Upper lobe of right lung (tissue), 1 donor: ENCODE results near the gene CMBL. TPM values are rescaled to one million over a fixed set of nuclear protein-coding genes. Genes with fewer than 3 reads are reported as not detected.
A peak's percentile ranks its signal among the peaks of the same experiment; 100 is the strongest.

Source experiments
- ATAC-seq: fragments of 200-7000 bp; cut with Tn5 transposase; one replicate; pipeline ENCODE4 v1.9.1; 2020; ENCODE audit warnings: mild to moderate bottlenecking, moderate library complexity
- DNase-seq: peaks from one replicate; pipeline ENCODE4 v3.0.0-alpha.2; 2020
- H3K27ac ChIP-seq: fragments of 200-600 bp; one replicate; pipeline ENCODE4 v1.8.0; 2022
- H3K27me3 ChIP-seq: fragments of 200-600 bp; one replicate; pipeline ENCODE4 v1.8.0; 2022; ENCODE audit warnings: mild to moderate bottlenecking
- H3K36me3 ChIP-seq: fragments of 200-600 bp; one replicate; pipeline ENCODE4 v1.8.0; 2022
- H3K4me1 ChIP-seq: fragments of 200-600 bp; one replicate; pipeline ENCODE4 v1.8.0; 2022
- H3K4me3 ChIP-seq: fragments of 200-600 bp; one replicate; pipeline ENCODE4 v1.8.0; 2022; ENCODE audit warnings: mild to moderate bottlenecking
- H3K9me3 ChIP-seq: fragments of 200-600 bp; one replicate; pipeline ENCODE4 v1.8.0; 2022
- CTCF ChIP-seq: fragments of 200-600 bp; IDR thresholded peaks from one replicate; pipeline ENCODE4 v1.8.0; 2022; ENCODE audit warnings: antibody characterized with exemption
- intact Hi-C: fragments of 100-400 bp; cut with DNase I; formaldehyde crosslinking; loops from one replicate; pipeline ENCODE4 v1.11.0; 2022
- total RNA-seq: library from RNA; stranded (reverse); fragmentation: NEBNext Ultra II Directional; extraction: Animal tissue kit (Norgen Biotek cat#: 25700); gene quantifications from one replicate; pipeline ENCODE4 v1.2.1, GENCODE V29; 2021
- donor health status: DM: no; HTN: yes; CAD: no; lungs with severe emphysema.

The CMBL gene
- total RNA-seq, 1 donor from 2014 or later, result 21.8 TPM

- ATAC-seq (no peak), DNase-seq (no peak)
- peaks cover 3% of the 10 kb centered on the region for H3K4me1 ChIP-seq
- intact Hi-C loops, result no loop called here
- no peak overlapping the region for H3K27ac ChIP-seq
- no peaks in the 10 kb centered on the region for H3K27me3 ChIP-seq
- no peaks in the 10 kb centered on the region for H3K36me3 ChIP-seq
- TF ChIP-seq CTCF, result no peak
- H3K4me3 ChIP-seq, result no peak overlapping the region
- no peaks in the 10 kb centered on the region for H3K9me3 ChIP-seq
Measured at GRCh38 chr5:10293907-10294662, 13.6 kb downstream of the CMBL start.

- DNase-seq (no peak), ATAC-seq (no peak)
- Histone ChIP-seq H3K4me1 (peaks cover 8% of the 10 kb centered on the region), H3K27me3 (no peaks in the 10 kb centered on the region), H3K9me3 (no peaks in the 10 kb centered on the region), H3K4me3 (no peak overlapping the region), H3K27ac (no peak overlapping the region), H3K36me3 (no peaks in the 10 kb centered on the region)
- intact Hi-C loops, result no loop called here
- no peak for TF ChIP-seq CTCF
Measured at GRCh38 chr5:10291692-10292339, 15.9 kb downstream of the CMBL start.

- Histone ChIP-seq H3K27ac (no peak overlapping the region), H3K27me3 (no peaks in the 10 kb centered on the region), H3K4me1 (peaks cover 8% of the 10 kb centered on the region), H3K9me3 (no peaks in the 10 kb centered on the region), H3K4me3 (no peak overlapping the region), H3K36me3 (peaks cover 5% of the 10 kb centered on the region)
- TF ChIP-seq CTCF, result no peak
- DNase-seq (no peak), ATAC-seq (no peak)
- intact Hi-C loops, result no loop called here
Measured at GRCh38 chr5:10290438-10290837, 17.3 kb downstream of the CMBL start.

GRCh38 chr5:10289991-10290390 is 17.7 kb downstream of the CMBL start:
- no peak for ATAC-seq

GRCh38 chr5:10289353-10289752 is 18.3 kb downstream of the CMBL start:
- intact Hi-C loops, result loop anchor here (10.0 kb wide), 1 partner anchor 135 kb away; no protein-coding TSS in a partner anchor
- H3K4me1 ChIP-seq, result peaks cover 8% of the 10 kb centered on the region
- H3K27me3 ChIP-seq, result no peaks in the 10 kb centered on the region
- no peaks in the 10 kb centered on the region for H3K9me3 ChIP-seq
- peak overlapping the region; percentile 42 for H3K27ac ChIP-seq
- ATAC-seq (peak; percentile 85), DNase-seq (no peak)
- H3K36me3 ChIP-seq, result peaks cover 5% of the 10 kb centered on the region
- no peak overlapping the region for H3K4me3 ChIP-seq
- TF ChIP-seq CTCF, result no peak

More at GRCh38 chr5:10289991-10290390, 17.7 kb downstream of the CMBL start:
- Histone ChIP-seq H3K4me1 (peaks cover 8% of the 10 kb centered on the region), H3K27ac (no peak overlapping the region), H3K36me3 (peaks cover 5% of the 10 kb centered on the region), H3K9me3 (no peaks in the 10 kb centered on the region), H3K27me3 (no peaks in the 10 kb centered on the region), H3K4me3 (no peak overlapping the region)
- no peak for TF ChIP-seq CTCF
- DNase-seq, result no peak
- intact Hi-C loops, result loop anchor here (10.0 kb wide), 1 partner anchor 135 kb away; no protein-coding TSS in a partner anchor
